SU-DHL-6 (cell line): Measurements from ENCODE around the gene EBLN2.

Source experiments
- H2AFZ ChIP-seq: fragments of 200-600 bp; sonication (generic); 2 replicates; pipeline ENCODE4 v1.6.1; 2014; ENCODE audit warnings: low read depth, mild to moderate bottlenecking, moderate library complexity, mixed read lengths, antibody characterized with exemption, low read length; ENCODE audit not compliant: severe bottlenecking
- H3F3A ChIP-seq: fragments of 200-600 bp; shearing (Covaris generic); 2 replicates; pipeline ENCODE4 v1.6.0; 2016; ENCODE audit warnings: antibody characterized with exemption, mild to moderate bottlenecking; ENCODE audit not compliant: insufficient read depth
- H3K27ac ChIP-seq: fragments of 200-600 bp; sonication (generic); 2 replicates; pipeline ENCODE4 v1.5.1; 2016; ENCODE audit warnings: low read depth, mild to moderate bottlenecking, low read length, moderate library complexity, mixed read lengths
- H3K27me3 ChIP-seq: fragments of 200-600 bp; sonication (generic), shearing (Covaris generic); 2 replicates; pipeline ENCODE4 v1.6.0; 2014; ENCODE audit warnings: mild to moderate bottlenecking, low read length
- H3K36me3 ChIP-seq: fragments of 200-600 bp; sonication (generic); 2 replicates; pipeline ENCODE4 v1.6.1; 2014; ENCODE audit warnings: mild to moderate bottlenecking, low read length, mixed read lengths
- H3K4me2 ChIP-seq: fragments of 300-600, 200-600 bp; shearing (Covaris generic), sonication (generic); 2 replicates; pipeline ENCODE4 v1.6.0; 2014; ENCODE audit warnings: low read length, low read depth, mild to moderate bottlenecking; ENCODE audit not compliant: poor library complexity, severe bottlenecking
- H3K4me3 ChIP-seq: fragments of 200-600 bp; sonication (generic); 2 replicates; pipeline ENCODE4 v1.5.1; 2014; ENCODE audit warnings: antibody characterized with exemption, low read length, mild to moderate bottlenecking, mixed read lengths; ENCODE audit not compliant: insufficient read depth, poor library complexity, severe bottlenecking
- H3K79me2 ChIP-seq: fragments of 200-600 bp; sonication (generic); 2 replicates; pipeline ENCODE4 v1.6.1; 2014; ENCODE audit warnings: mild to moderate bottlenecking, low read length, moderate library complexity; ENCODE audit not compliant: insufficient read depth
- H3K9ac ChIP-seq: fragments of 200-600 bp; sonication (generic); 2 replicates; pipeline ENCODE4 v1.7.0; 2014; ENCODE audit warnings: mild to moderate bottlenecking, low read length
- H3K9me2 ChIP-seq: fragments of 200-600 bp; sonication (generic); replicated peaks from 2 replicates; pipeline ENCODE4 v1.6.1; 2014; ENCODE audit warnings: low read length; ENCODE audit not compliant: insufficient read depth
- H3K9me3 ChIP-seq: fragments of 200-600 bp; sonication (generic); 2 replicates; pipeline ENCODE4 v1.6.1; 2014; ENCODE audit warnings: low read length, mixed read lengths; ENCODE audit not compliant: insufficient read depth
- H4K20me1 ChIP-seq: fragments of 200-600 bp; sonication (generic); 2 replicates; pipeline ENCODE4 v1.6.1; 2014; ENCODE audit warnings: low read depth, mild to moderate bottlenecking, antibody characterized with exemption, low read length, moderate library complexity, mixed read lengths
- EZH2phosphoT487 ChIP-seq: fragments of 200-600 bp; sonication (generic), shearing (Covaris generic); conservative IDR thresholded peaks from 2 replicates; pipeline ENCODE4 v1.6.1; 2018; ENCODE audit warnings: mild to moderate bottlenecking, antibody characterized with exemption, low read length, moderate library complexity, mixed read lengths
- TF ChIP-seq, protein P1 (sequence below): fragments of 200-600 bp; sonication (generic); IDR thresholded peaks from one replicate; pipeline ENCODE4 v1.5.1; 2017; ENCODE audit warnings: antibody characterized with exemption, mild to moderate bottlenecking, low read length, moderate library complexity; ENCODE audit not compliant: insufficient read depth, poor library complexity, severe bottlenecking

Gene EBLN2

DNA sequence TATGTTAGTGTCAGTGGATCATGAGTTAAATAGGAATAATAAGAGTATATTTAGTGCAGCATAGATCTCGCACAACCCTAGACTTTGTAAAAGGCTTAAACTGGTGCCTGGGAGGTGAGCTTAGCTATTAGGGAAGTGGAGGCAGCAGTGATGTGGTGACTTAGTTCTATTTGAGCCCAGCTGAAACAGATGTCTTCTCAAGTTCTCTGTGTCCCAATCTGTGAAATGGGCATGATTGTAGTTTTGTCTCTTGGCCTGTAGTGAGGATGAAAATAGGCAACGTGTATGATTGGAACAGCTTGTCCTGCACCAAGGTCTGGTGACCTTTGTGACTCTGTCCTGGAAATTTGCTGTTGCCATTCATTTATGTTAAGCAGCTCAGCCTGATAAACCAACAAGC lies 34.7 kb downstream of the EBLN2 start:
- Histone ChIP-seq H3K9me3 (no peaks in the 10 kb centered on the region), H3K9ac (no peak overlapping the region), H3F3A (no peaks in the 10 kb centered on the region), H2AFZ (no peak overlapping the region), H3K27me3 (no peaks in the 10 kb centered on the region), H3K9me2 (no peaks in the 10 kb centered on the region), H3K4me2 (no peak overlapping the region), H3K36me3 (no peaks in the 10 kb centered on the region), H3K4me3 (no peak overlapping the region), H4K20me1 (no peaks in the 10 kb centered on the region), H3K79me2 (no peaks in the 10 kb centered on the region), H3K27ac (no peak overlapping the region)
- no peak for TF ChIP-seq EZH2phosphoT487
- TF ChIP-seq, protein P1, sequence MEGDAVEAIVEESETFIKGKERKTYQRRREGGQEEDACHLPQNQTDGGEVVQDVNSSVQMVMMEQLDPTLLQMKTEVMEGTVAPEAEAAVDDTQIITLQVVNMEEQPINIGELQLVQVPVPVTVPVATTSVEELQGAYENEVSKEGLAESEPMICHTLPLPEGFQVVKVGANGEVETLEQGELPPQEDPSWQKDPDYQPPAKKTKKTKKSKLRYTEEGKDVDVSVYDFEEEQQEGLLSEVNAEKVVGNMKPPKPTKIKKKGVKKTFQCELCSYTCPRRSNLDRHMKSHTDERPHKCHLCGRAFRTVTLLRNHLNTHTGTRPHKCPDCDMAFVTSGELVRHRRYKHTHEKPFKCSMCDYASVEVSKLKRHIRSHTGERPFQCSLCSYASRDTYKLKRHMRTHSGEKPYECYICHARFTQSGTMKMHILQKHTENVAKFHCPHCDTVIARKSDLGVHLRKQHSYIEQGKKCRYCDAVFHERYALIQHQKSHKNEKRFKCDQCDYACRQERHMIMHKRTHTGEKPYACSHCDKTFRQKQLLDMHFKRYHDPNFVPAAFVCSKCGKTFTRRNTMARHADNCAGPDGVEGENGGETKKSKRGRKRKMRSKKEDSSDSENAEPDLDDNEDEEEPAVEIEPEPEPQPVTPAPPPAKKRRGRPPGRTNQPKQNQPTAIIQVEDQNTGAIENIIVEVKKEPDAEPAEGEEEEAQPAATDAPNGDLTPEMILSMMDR: no peak

DNA sequence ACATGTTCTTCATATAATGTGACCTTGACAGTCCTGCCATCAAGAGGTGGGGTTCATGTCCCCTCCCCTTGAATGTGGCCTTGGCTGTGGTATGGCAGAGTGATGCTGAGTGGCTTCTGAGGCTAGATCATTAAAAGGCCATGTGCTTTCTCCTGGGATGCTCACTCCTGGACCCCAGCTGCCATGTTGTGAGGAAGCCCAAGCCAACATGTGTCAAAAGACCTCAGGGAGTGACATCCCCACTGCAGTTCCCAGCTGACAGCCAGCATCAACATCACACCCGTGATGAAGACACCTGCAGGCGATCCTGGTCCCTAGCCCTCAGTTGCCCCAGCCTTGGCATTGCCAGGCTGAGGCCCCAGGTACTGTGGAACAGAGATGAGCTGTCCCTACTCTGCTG lies 36.6 kb downstream of the EBLN2 start:
- Histone ChIP-seq H3K4me2 (no peak overlapping the region), H3K79me2 (no peaks in the 10 kb centered on the region), H4K20me1 (no peaks in the 10 kb centered on the region), H2AFZ (no peak overlapping the region), H3K36me3 (no peaks in the 10 kb centered on the region), H3K27ac (no peak overlapping the region), H3K9me2 (no peaks in the 10 kb centered on the region), H3F3A (no peaks in the 10 kb centered on the region), H3K27me3 (no peaks in the 10 kb centered on the region), H3K4me3 (no peak overlapping the region), H3K9me3 (no peaks in the 10 kb centered on the region), H3K9ac (no peak overlapping the region)
- TF ChIP-seq, protein P1: no peak
- no peak for TF ChIP-seq EZH2phosphoT487

DNA sequence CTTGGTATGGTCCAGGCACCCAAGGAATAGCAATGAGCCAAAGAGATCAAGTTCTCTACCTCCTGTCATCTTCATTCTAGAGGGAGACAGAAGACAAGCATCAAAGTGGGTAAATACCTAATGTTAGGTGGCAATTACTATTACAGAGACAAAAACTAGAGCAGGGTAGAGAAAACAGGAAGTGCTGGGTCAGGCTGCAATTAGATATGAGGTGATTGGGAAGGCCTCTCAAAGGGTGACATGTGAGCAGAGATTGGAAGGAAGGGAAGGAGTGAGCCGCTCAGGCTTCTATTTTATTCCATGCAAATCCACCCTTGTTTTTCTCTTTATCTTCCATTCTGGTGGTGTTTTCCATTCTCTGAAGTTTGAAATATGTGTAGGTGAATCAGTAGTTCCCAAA lies 37.4 kb downstream of the EBLN2 start:
- TF ChIP-seq, protein P1: no peak
- no peak for TF ChIP-seq EZH2phosphoT487
- no peaks in the 10 kb centered on the region for H3F3A ChIP-seq
- H3K9me2 ChIP-seq: no peaks in the 10 kb centered on the region
- no peaks in the 10 kb centered on the region for H4K20me1 ChIP-seq
- H3K27ac ChIP-seq: no peak overlapping the region
- H3K9ac ChIP-seq: no peak overlapping the region
- no peak overlapping the region for H3K4me2 ChIP-seq
- H3K9me3 ChIP-seq: no peaks in the 10 kb centered on the region
- no peak overlapping the region for H3K4me3 ChIP-seq
- no peaks in the 10 kb centered on the region for H3K79me2 ChIP-seq
- H3K27me3 ChIP-seq: no peaks in the 10 kb centered on the region
- H2AFZ ChIP-seq: no peak overlapping the region
- no peaks in the 10 kb centered on the region for H3K36me3 ChIP-seq
